GM18870 (cell line): ENCODE measurements around the gene TMEM233.
"Not testable (repeated sequence)": the region's sequence is repeated elsewhere in the genome, so short reads cannot be mapped to it uniquely, and the experiment has no call there.

Source experiments
- ATAC-seq: cut with Tn5 transposase; IDR thresholded peaks from one replicate; pipeline ENCODE4 v1.9.1; 2021; ENCODE audit warnings: moderate library complexity; ENCODE audit not compliant: unreplicated experiment

The TMEM233 gene

GRCh38 chr12:119657001-119657400, 63.4 kb downstream of the TMEM233 start:
- not testable (repeated sequence) for ATAC-seq

- ATAC-seq = not testable (repeated sequence)
Measured at GRCh38 chr12:119658166-119658565, 64.6 kb downstream of the TMEM233 start.

- ATAC-seq = no peak
Measured at GRCh38 chr12:119659289-119659897, 65.8 kb downstream of the TMEM233 start.

- ATAC-seq = no peak
Measured at GRCh38 chr12:119660076-119660475, 66.5 kb downstream of the TMEM233 start.

- no peak for ATAC-seq
Measured at GRCh38 chr12:119661882-119662281, 68.3 kb downstream of the TMEM233 start.

GRCh38 chr12:119664642-119665041, 71.1 kb downstream of the TMEM233 start:
- ATAC-seq = no peak

- no peak for ATAC-seq
Measured at GRCh38 chr12:119665164-119665929, 71.8 kb downstream of the TMEM233 start.

GRCh38 chr12:119666226-119666795, 72.7 kb downstream of the TMEM233 start:
- ATAC-seq = no peak

GRCh38 chr12:119666900-119667576, 73.5 kb downstream of the TMEM233 start:
- no peak for ATAC-seq

GRCh38 chr12:119667577-119668323, 74.2 kb downstream of the TMEM233 start, which contains the start of gene PRKAB1:
Gene PRKAB1 (plus strand): TSS chr12:119668133. CDS start chr12:119668245, 112 bp downstream.
- peak; percentile 88 for ATAC-seq

GRCh38 chr12:119668324-119668841, 74.8 kb downstream of the TMEM233 start:
- no peak for ATAC-seq

GRCh38 chr12:119669744-119670472, 76.3 kb downstream of the TMEM233 start:
- ATAC-seq = no peak

- no peak for ATAC-seq
Measured at GRCh38 chr12:119671070-119671469, 77.5 kb downstream of the TMEM233 start.

- ATAC-seq = no peak
Measured at GRCh38 chr12:119672194-119672593, 78.6 kb downstream of the TMEM233 start.

GRCh38 chr12:119673634-119674033, 80.1 kb downstream of the TMEM233 start:
- ATAC-seq = no peak

- ATAC-seq = no peak
Measured at GRCh38 chr12:119674560-119674959, 81.0 kb downstream of the TMEM233 start.

- ATAC-seq = no peak
Measured at GRCh38 chr12:119676022-119676421, 82.4 kb downstream of the TMEM233 start.

GRCh38 chr12:119676573-119676972, 83.0 kb downstream of the TMEM233 start:
- no peak for ATAC-seq

GRCh38 chr12:119678459-119678858, 84.9 kb downstream of the TMEM233 start:
- no peak for ATAC-seq

GRCh38 chr12:119679081-119679480, 85.5 kb downstream of the TMEM233 start:
- no peak for ATAC-seq
